D721Med (cell line): ENCODE results near the gene FAF2.

Source experiments
- DNase-seq: peaks from one replicate; pipeline ENCODE4 v3.0.0; 2011; ENCODE audit warnings: low spot score; ENCODE audit not compliant: insufficient read length
- FAIRE-seq: peaks from 2 replicates; lab custom pipeline; 2011; peaks lifted over from hg19 to GRCh38; lab: Jason Lieb, UNC
- TF ChIP-seq, protein P1 (sequence below): IDR thresholded peaks from 2 replicates; pipeline ENCODE4 v1.5.1; 2012; ENCODE audit warnings: mild to moderate bottlenecking, control low read depth; ENCODE audit not compliant: insufficient read depth; ENCODE audit errors: missing control alignments

Gene FAF2

DNA sequence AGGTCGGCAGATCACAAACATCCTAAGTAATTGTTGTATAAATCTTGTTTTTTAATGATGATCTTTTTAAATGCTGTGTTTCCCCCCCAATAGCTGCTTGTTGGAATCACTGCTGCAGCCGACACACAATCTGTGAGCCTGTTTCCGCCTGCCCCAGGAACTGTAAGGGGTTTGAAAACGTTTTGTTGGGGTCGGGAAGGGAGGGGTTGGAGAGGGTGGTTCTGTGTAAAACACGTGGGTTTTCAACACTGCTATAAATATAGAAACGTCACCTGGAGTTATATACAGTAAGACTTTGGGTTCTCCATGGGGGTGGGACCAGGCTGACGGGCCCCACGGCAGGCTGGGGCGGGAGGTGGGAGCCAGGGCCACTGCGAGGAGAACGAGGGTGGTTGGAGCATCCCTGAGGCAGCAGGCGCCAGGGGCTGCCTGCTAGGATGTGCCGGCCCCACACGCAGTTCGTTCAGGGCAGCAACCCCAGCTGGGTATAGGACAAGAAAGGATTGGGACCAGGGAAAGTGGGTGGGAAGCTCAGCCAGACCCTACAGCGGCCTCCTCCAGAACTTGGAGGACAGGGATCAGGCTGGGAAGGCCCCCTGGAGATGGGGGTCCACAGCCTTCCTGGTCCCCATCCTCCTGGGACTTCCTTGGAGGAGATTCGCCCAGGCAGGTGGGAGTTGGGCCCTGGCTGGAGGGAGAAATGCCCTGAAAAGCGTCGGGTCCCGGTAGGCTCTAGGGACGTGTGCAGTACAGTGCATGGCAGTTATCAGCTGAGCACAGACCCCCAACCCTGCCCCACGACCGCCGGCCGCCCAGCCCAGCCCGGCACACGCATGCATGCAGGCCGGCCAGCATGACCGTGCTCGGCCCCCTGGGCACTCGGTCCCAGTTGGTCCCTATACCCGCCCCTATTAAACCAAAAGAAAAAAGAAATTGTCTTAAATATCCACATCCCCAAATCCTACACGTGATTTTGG is 79.3 kb downstream of the FAF2 start:
- FAIRE-seq (no peak), DNase-seq (no peak)
- TF ChIP-seq, protein P1, sequence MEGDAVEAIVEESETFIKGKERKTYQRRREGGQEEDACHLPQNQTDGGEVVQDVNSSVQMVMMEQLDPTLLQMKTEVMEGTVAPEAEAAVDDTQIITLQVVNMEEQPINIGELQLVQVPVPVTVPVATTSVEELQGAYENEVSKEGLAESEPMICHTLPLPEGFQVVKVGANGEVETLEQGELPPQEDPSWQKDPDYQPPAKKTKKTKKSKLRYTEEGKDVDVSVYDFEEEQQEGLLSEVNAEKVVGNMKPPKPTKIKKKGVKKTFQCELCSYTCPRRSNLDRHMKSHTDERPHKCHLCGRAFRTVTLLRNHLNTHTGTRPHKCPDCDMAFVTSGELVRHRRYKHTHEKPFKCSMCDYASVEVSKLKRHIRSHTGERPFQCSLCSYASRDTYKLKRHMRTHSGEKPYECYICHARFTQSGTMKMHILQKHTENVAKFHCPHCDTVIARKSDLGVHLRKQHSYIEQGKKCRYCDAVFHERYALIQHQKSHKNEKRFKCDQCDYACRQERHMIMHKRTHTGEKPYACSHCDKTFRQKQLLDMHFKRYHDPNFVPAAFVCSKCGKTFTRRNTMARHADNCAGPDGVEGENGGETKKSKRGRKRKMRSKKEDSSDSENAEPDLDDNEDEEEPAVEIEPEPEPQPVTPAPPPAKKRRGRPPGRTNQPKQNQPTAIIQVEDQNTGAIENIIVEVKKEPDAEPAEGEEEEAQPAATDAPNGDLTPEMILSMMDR: no peak

DNA sequence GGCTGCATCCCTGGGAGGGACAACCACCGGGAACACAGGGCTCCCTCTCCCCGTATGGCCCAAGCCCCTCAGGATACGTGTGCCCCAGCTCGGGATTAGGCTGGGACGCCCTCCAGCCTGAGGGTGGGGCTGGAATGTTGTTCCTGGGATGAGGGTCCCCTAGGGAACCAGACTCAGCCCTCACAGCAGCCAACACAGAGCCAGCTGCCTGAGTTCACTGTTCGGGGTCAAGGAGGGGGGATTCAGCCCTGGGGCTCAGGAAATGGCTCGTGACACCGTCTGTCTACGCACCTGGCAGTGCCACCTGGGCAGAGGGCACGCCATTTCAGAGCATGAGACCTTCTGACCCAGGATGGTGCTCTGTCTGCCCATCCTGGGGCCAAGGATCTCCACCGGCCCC is 80.1 kb downstream of the FAF2 start:
- TF ChIP-seq, protein P1: no peak
- FAIRE-seq: no peak

GRCh38 chr5:176528761-176529115 is 80.6 kb downstream of the FAF2 start:
- TF ChIP-seq, protein P1: no peak
- FAIRE-seq (no peak), DNase-seq (no peak)

More for the DNA sequence above, 80.1 kb downstream of the FAF2 start:
- no peak for DNase-seq

DNA sequence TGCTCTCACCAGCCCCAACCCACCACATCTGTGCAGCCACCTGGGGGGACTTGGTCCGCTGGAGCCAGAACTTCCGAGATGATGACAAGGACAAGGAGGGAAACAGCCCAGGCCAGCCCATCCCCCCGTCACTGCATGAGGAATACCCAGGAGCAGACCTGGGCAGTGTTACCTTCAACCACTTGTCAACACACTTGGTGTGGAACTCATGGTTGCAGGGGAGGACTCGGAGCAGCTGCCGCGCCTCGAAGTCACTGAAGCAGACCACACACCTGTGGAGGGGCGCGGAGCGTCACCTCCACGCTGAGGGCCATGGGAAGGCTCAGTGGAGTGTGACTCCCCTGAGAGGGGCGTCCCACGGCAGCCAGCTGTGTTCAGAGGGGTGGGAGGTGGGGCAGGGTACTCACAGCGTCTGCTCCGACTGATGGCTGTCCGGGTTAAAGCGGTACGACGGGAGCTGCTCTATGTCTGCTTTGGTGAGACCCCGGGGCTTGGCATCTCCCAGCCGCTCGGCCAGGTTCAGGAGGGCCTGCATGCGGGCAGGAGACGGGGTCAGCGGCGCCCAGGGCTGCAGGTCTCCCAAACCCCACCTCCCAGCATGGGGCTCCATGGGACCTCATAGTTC is 81.0 kb downstream of the FAF2 start:
- no peak for FAIRE-seq
- no peak for DNase-seq
- TF ChIP-seq, protein P1: no peak

DNA sequence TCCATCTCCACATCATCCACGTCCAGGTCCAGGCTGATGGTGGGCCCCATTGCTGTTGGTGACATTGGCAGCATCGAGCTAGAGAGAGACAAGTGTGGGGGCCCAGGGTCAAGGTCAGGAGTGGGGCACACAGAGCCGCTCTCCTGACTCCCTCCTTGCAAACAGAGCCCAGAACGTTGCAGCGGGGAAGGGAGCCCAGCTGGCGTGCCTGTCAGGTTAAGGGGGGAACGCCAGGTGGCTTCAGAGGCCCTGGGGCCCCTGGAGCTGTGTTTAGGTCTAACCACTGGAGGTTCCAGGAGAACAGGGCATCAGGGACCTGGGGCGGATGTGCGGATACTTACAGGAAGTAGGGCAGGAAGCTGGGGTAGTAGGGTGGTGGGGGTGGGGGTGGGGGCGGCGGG is 81.6 kb downstream of the FAF2 start:
- FAIRE-seq (no peak), DNase-seq (no peak)
- TF ChIP-seq, protein P1: no peak

DNA sequence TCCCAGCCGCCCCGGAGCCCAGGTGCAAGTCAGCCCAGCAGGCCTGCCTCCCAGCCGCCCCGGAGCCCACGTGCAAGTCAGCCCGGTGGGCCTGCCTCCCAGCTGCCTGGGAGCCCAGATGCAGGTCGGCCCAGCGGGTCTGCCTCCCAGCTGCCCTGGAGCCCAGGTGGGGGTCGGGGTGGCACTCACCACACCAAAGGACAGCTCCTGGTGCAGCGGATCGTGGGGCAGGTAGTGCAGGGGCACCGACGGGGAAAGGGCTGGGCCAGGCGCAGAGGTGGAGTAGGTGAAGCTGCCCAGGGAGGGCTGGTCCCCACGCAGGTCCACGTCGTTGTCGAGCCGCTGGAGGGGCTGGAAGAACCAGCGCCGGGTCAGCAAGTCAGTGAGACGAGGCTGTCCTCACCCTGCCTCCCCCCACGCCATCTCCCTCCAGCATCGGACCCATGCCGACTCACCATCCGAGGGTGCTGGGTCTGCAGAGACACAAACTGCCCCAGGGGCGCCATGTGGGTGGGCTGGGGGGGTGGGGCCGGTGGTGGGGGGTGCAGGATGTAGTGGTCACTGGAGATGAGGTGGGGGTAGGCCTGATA is 82.3 kb downstream of the FAF2 start:
- TF ChIP-seq, protein P1: no peak
- FAIRE-seq: no peak
- DNase-seq: no peak
